ENCODE data around the gene ATP2A3.

DNA sequence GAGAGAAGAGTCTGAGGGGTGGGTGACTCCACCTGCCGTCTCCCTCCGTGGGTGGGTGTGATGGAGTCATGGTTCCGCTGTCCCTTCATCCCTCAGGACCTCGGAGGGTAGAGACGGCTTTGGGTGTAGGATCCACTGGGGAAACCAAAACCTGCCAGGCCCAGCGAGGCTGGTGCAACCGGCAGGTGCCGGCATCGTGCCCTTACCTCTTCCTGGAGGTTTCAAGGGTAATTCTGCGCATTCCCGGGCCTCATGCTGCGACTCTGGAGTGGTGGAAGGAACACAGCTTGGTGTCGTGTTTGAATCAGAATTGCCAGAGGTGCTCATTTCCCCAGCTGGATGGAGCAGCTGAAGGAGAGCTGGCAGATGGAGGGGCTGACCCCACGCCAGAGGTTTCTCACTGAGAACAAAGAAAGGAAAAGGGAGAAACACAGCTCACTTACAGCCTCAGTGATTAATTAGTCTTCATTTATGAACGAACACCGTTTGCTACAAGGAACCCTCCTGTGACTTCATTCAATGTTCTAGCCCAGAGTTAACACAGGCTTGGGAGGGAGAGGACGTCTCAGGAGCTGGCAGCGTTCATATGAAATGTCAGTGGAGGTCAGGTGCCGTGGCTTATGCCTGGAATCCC lies 16.3 kb upstream of the ATP2A3 start:
- no peak for TF ChIP-seq GATA2 (IDR thresholded peaks at IDR 0.05; ENCODE audit: low read depth, low read length)
- no peak for TF ChIP-seq GATA3 (IDR thresholded peaks at IDR 0.05; ENCODE audit: low read depth, low read length)
